GM21381 (cell line): ENCODE results near the gene POLR3G.

Source experiments
- ATAC-seq: cut with Tn5 transposase; IDR thresholded peaks from one replicate; pipeline ENCODE4 v1.9.1; 2021; ENCODE audit warnings: mild to moderate bottlenecking, moderate library complexity; ENCODE audit not compliant: unreplicated experiment

Gene POLR3G

DNA sequence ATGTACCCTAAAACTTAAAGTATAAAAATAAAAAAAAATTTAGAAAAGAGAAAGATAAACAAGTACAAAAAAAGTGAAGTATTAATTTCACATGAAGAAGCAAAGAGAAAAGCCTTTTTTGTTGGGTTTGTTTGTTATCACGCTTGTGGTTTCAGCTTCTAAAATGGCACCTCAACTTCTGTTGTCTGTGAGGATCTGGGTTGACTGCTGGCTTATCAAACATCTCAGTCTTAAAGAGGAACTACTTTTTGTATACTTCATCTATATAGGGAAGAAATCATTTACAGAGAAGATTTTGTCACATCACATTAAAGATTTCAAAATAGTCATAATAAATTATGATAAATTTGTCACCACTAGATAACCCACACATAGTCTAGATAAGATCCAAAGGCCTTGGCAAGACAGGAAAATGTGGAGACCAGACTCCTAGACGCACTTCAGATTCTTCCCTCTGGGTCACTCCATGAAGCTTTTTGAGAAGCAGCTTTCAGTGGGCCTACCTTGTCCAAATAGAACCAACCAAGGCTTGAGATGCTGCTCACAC is 75.1 kb downstream of the POLR3G start:
- ATAC-seq, result no peak

DNA sequence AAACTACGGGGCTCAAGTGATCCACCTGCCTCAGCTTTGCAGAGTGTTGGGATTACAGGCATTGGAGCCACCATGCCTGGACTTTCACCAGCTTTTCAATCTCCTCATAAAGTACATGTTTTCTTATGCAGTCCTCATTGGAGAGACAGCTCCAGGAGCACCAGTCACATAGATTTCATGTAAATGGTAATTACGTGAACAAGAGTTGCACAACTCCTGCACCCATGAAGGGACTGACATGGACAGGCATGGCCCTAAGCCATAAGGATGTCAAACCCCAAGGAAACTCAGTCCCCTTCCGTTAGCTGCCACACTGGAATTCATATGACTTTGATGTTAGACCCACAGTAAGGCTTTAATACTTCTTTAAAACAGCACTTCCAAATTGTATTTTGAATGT is 76.3 kb downstream of the POLR3G start:
- no peak for ATAC-seq

DNA sequence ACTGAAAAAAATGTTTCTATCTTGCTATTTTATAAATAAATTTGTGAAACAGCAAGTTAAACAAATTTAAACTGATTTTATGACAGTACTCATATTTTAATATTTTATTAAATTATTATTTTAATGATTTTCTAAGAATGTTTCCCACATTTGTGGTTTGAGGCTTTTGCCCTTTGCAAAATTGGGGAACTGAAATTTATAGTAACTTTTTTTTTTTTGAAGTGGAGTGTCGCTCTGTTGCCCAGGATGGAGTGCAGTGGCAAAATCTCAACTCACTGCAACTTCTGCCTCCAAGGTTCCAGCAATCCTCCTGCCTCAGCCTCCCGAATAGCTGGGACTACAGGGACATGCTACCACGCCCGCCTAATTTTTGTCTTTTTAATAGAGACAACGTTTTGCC is 76.7 kb downstream of the POLR3G start:
- ATAC-seq, result no peak

DNA sequence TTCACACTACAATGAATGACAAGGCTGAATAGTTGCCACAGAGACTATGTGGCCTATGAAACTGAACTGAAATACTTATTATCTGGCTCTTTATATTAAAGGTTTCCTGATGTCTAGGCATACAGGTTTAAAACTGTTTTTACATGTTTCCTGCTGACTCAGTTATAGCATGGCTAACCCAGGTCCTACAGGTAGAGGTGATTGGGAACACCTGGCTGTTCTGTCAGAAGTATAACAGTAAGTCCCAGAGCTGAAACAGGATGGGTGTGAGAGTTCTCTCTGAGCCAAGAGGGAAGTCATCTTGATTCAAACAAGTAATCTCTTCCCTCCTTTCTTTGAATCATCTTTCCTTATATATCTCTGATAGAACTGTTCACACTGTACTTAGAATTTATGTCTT is 79.0 kb downstream of the POLR3G start:
- ATAC-seq, result no peak

DNA sequence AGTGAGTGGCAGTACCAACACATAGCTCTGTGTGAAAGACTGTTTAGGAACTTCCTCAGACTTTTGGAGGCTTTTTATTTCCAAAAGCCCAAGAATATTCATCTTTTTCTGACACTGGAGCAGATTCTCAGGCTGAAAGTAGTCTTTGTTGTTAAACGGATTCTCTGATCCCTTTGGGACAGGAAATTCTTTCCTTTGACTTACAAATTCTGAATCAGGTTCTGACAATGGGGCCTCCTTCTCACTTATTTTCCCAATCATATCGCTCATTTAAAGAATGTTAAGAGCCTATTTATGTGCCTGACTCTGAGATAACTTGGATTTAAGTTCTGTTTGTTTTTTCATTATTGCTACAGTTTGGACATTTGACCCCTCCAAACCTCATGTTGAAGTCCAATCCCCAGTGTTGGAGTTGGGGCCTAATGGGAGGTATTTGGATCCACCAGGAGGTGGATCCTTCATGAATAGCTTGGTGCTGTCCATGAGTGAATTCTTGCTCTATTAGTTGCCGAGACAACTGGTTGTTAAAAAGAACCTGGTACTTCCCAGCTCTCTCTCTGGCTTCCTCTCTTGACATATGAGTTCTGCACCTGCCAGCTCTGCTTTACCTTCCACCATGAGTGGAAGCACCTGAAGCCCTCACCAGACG is 79.8 kb downstream of the POLR3G start:
- ATAC-seq, result no peak

DNA sequence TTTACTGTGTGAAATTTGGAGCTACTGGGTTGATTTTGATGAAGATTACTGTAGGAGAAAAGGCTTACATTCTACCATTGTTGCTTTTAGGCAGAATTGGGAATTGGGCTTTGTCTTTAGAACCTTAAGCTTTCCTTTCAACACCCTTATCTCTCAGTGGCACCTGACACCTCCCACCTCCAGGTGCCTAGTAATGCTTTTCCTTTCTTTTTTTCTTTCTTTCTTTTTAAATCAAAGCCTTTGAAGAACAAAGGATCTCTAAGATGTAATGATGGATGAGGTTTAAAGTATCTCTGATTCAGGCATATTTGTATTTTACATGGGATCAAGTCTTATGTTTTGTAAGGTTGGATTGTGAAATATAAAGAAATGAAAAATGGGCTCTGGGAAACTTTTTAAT is 81.0 kb downstream of the POLR3G start:
- no peak for ATAC-seq

DNA sequence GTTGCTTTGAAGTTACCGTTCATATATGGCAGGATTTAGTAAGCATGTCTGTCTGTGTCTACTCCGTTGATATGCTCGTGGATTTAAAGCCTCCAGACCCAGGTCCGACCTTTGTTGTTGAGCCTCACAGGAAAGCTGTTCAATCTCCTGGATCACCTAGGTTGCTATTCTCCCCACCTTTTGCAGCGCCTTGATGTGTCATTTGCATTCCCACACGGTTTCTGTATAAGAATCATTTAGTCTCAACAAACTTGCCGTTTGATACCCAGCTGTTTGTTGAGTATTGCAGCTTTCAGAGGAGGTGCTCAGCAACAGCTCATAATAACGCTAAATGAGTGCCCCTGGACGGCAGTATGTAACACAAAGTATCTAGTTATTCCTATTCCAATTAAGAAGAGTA is 82.7 kb downstream of the POLR3G start:
- no peak for ATAC-seq

DNA sequence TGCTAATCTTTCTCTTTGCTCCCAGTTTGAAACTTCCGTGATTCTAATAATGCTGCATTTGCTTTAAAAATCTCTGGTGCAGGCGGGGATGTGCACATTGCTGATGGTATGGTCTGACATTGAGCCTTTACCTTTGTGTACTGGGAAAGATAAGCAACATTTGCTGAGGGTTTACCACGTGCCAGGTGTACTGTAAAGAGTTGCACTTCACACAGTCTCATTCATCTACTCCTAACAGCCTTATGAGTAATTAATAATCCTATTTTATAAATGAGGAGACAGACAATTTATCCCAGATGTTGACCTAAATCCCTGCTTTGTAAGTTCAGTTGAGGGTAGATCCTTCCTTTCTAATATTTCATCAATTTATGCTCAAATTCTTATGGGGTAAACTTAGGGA is 83.2 kb downstream of the POLR3G start:
- ATAC-seq, result no peak

DNA sequence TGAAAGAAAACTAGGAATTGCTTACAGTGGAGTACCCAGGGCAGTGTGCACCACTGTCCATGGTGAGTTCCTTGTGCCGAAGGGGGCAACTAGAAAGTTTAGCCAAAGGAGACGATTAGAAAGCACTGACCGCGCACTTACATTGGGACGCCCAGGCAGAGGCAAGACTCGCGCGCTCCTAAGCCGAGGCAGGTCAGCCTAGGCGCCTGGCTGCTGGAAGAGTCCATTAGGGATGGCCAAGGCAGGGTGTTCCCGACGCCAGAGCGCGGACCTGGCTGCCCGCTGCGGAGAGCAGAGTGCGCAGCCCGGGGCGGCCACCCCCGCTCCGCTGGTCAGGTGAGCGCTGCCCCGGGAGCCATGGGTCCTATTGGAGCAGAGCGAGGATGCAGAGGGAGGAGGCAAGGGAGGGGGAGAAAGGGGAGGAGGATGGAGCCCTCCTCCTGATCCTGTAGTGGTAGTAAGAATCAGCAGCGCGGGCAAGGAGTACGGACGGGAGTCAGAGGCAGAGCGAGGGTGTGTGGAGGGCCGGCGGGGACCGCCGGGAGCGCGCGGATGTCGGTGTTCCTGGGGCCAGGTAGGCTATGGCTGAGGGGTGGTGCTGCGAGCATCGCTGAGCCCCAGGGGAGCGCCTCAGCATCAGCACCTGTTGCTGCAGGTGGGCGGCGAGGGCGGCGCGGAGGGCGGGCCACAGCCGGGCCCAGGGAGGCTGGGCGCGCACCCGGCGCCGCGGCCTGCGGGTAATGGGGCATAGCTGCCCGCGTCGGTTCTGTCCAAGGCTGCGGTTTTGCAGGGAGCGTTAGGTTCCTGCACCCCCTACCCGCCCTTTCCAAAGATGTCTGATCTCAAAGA is 83.9 kb downstream of the POLR3G start, which contains the start of gene ADGRV1:
ADGRV1 (plus strand) TSS at position 454 of the 849 bp plus-strand sequence; CDS start at position 553, 99 bp downstream.
- peak; percentile 59 for ATAC-seq

DNA sequence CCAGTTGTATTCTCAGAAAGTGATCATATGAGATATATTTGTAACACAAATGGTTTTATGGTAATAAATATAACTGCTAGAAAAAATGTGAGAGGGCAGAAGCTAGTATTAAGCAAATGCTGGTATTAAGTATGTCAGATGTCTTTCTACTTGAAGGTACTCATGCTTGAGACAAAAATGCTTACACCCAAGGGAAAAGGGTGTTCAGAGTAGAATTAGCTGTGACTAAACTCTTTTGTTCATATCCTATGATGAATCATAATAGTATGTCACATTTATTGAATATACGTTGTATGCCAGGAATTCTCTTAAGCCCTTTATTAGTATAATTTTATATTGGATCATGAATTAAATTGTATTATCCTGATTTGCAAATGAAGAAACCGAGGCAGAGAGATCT is 86.1 kb downstream of the POLR3G start:
- ATAC-seq, result no peak

DNA sequence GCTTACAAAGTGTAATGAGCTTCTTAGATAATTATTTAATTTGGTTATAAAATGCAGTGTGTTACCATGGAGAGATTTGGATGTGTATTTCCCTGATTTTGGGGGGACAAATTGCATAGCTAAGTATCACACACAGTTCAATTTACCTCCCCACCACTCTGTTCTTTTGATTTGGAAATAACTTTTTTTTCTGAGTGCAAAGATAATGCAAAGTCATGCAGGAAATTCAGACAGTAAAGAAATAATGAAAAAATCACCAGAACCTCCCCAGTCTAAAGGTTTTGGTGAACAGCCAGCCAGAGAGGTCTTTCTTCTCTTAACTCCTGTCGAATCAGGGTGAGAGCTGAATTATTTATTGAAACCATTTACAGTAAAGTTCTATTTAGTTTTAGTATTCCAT is 87.1 kb downstream of the POLR3G start:
- ATAC-seq, result no peak

DNA sequence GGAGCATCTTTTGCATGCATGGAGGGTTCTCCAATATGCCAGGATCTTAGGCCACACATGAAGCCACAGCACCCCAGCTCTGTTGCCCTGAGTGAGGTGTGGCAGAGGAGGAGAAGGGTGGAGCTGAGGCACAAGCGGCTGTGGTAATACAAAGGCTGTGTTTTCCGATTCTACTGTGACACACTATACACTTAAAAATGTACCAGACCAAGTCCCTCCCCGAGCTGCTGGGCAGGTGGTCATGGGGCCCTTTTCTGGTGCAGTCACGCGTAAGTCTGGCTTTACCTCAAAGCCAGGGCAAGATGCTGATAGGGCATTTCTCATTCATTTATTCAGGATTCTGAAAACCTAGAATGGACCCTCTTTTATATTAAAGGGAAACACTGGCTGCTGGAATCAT is 87.7 kb downstream of the POLR3G start:
- no peak for ATAC-seq

DNA sequence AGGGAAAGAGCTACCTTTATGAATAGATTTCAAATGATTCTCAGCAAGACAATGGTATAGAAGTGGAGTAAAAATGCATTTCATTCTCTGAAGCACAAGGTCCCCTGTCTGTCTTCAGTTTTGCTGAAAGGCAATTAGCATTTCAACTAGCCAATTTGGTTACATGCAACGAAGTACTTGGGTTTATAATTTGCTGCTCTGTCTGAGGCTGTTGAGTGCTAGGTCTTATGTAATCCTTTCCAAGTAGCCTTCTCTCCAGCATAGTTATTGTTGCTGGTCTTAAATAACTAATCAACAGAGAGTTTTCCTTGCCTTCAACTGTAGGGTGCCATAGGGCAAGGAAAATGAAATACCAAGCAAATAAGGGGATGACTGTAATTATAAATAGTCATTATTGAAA is 88.4 kb downstream of the POLR3G start:
- ATAC-seq, result no peak
